ENCODE measurements around the gene MRPS2.

The MRPS2 gene

GRCh38 chr9:135461936-135462335 is 38.5 kb upstream of the MRPS2 start:
- DNase-seq (ENCODE audit: low read depth, low spot score), result no peak
- CTCF ChIA-PET, result no interaction called here
- POLR2A ChIA-PET, result no interaction called here
- H3K4me3 ChIP-seq (ENCODE audit: low read depth, low read length), result no peak overlapping the region
- TF ChIP-seq CTCF (IDR thresholded peaks at IDR 0.05; ENCODE audit: insufficient read depth, low read length, missing control alignments), result no peak

- ChIA-PET CTCF (interaction anchor here (1.1 to 1.3 kb wide), 3 partner anchors 10 to 42 kb away, joined by 3 to 4 read pairs (median 3); no protein-coding TSS in a partner anchor), POLR2A (no interaction called here)
- no peak for TF ChIP-seq CTCF (IDR thresholded peaks at IDR 0.05; ENCODE audit: insufficient read depth, low read length, missing control alignments)
- no peak overlapping the region for H3K4me3 ChIP-seq (ENCODE audit: low read depth, low read length)
- DNase-seq (ENCODE audit: low read depth, low spot score), result no peak
These were observed 37.3 kb upstream of the MRPS2 start for GRCh38 chr9:135463140-135463539.

- TF ChIP-seq CTCF (IDR thresholded peaks at IDR 0.05; ENCODE audit: insufficient read depth, low read length, missing control alignments), result no peak
- no peak for DNase-seq (ENCODE audit: low read depth, low spot score)
- ChIA-PET CTCF (interaction anchor here (1.2 kb wide), 1 partner anchor 14 kb away, joined by 3 read pairs; no protein-coding TSS in a partner anchor), POLR2A (no interaction called here)
- no peak overlapping the region for H3K4me3 ChIP-seq (ENCODE audit: low read depth, low read length)
These were observed 36.3 kb upstream of the MRPS2 start for GRCh38 chr9:135464181-135464580.

GRCh38 chr9:135468854-135469521 is 31.5 kb upstream of the MRPS2 start:
- TF ChIP-seq CTCF (IDR thresholded peaks at IDR 0.05; ENCODE audit: insufficient read depth, low read length, missing control alignments), result no peak
- ChIA-PET CTCF (interaction anchor here (1.1 to 1.7 kb wide), 3 partner anchors 11 to 37 kb away, joined by 3 to 5 read pairs (median 3); no protein-coding TSS in a partner anchor), POLR2A (no interaction called here)
- no peak for DNase-seq (ENCODE audit: low read depth, low spot score)
- no peak overlapping the region; the same call in 1 of the 2 replicates for H3K4me3 ChIP-seq (ENCODE audit: low read depth, low read length)

- no peak for TF ChIP-seq CTCF (IDR thresholded peaks at IDR 0.05; ENCODE audit: insufficient read depth, low read length, missing control alignments)
- DNase-seq (ENCODE audit: low read depth, low spot score), result no peak
- ChIA-PET POLR2A (no interaction called here), CTCF (interaction anchor here (1.0 kb wide), 1 partner anchor 132 kb away, joined by 3 read pairs; no protein-coding TSS in a partner anchor)
- no peak overlapping the region for H3K4me3 ChIP-seq (ENCODE audit: low read depth, low read length)
These were observed 28.5 kb upstream of the MRPS2 start for GRCh38 chr9:135471791-135472640.

- H3K4me3 ChIP-seq (ENCODE audit: low read depth, low read length), result no peak overlapping the region
- DNase-seq (ENCODE audit: low read depth, low spot score), result no peak
- TF ChIP-seq CTCF (IDR thresholded peaks at IDR 0.05; ENCODE audit: insufficient read depth, low read length, missing control alignments), result no peak
- POLR2A ChIA-PET, result no interaction called here
- CTCF ChIA-PET, result interaction anchor here (1.4 kb wide), 1 partner anchor 11 kb away, joined by 3 read pairs; no protein-coding TSS in a partner anchor
These were observed 26.4 kb upstream of the MRPS2 start for GRCh38 chr9:135473972-135474543.

All from AG04449 (cell line).